SK-N-SH (cell line): ENCODE data around the gene NR5A2. TPM values are rescaled to one million over a fixed set of nuclear protein-coding genes. Genes with fewer than 3 reads are reported as not detected.

Experiments used
- CTCF ChIA-PET: fragments of 300-600, 350-600 bp; formaldehyde crosslinking; extraction: SDS; loops from one replicate; lab custom pipeline; 2021; lab: Yijun Ruan, JAX
- POLR2A ChIA-PET: fragments of 350-600 bp; sonication (Branson Sonifier 250); formaldehyde crosslinking; extraction: SDS; loops from one replicate; lab custom pipeline; 2020; ENCODE audit warnings: antibody characterized with exemption, inconsistent platforms; lab: Yijun Ruan, JAX
- DNase-seq: peaks from one replicate; pipeline ENCODE4 v3.0.0; 2012
- H2AFZ ChIP-seq: fragments of 200-600 bp; sonication (generic); 2 replicates; pipeline ENCODE4 v1.8.1; 2016; ENCODE audit warnings: antibody characterized with exemption, mild to moderate bottlenecking, low read depth
- H3F3A ChIP-seq: fragments of 200-600 bp; sonication (generic); replicated peaks from 2 replicates; pipeline ENCODE3; 2016; ENCODE audit warnings: antibody characterized with exemption, mild to moderate bottlenecking; ENCODE audit not compliant: insufficient read depth
- H3K27ac ChIP-seq, 2 experiments: fragments of 200-500 bp in 1 of 2; fragments of 200-600 bp in 1 of 2; sonication (Bioruptor generic) in 1 of 2; sonication (generic), shearing (Covaris generic) in 1 of 2; 2 replicates each; pipeline versions ENCODE4 v1.5.1 to v1.6.1; 2014 to 2016; ENCODE audit warnings: low read depth in 2 of 2, inconsistent platforms in 1 of 2, low read length in 1 of 2, mild to moderate bottlenecking in 1 of 2, mixed read lengths in 1 of 2
- H3K27me3 ChIP-seq: fragments of 200-600 bp; sonication (generic), shearing (Covaris generic); 2 replicates; pipeline ENCODE4 v1.6.1; 2016; ENCODE audit warnings: mixed run types; ENCODE audit not compliant: insufficient read depth
- H3K36me3 ChIP-seq, 2 experiments: fragments of 200-500 bp in 1 of 2; fragments of 200-600 bp in 1 of 2; sonication (Bioruptor generic) in 1 of 2; sonication (generic) in 1 of 2; replicated peaks in 1 of 2; 2 replicates each; pipeline versions ENCODE3 to v1.5.1; 2014 to 2016; ENCODE audit warnings: low read length in 1 of 2, mild to moderate bottlenecking in 1 of 2; ENCODE audit not compliant: insufficient read depth in 2 of 2, control insufficient read depth in 1 of 2
- H3K4me1 ChIP-seq, 2 experiments: fragments of 200-500 bp in 1 of 2; fragments of 200-600 bp in 1 of 2; sonication (Bioruptor generic) in 1 of 2; sonication (generic), shearing (Covaris generic) in 1 of 2; 2 replicates each; pipeline versions ENCODE4 v1.5.1 to v1.6.1; 2014 to 2016; ENCODE audit warnings: low read depth in 1 of 2, low read length in 1 of 2, mixed run types in 1 of 2; ENCODE audit not compliant: insufficient read depth in 2 of 2, control insufficient read depth in 1 of 2
- H3K4me2 ChIP-seq: fragments of 200-600 bp; sonication (generic), shearing (Covaris generic); 2 replicates; pipeline ENCODE4 v1.6.1; 2017; ENCODE audit warnings: mixed run types
- H3K4me3 ChIP-seq, 2 experiments: fragments of 200-500 bp in 1 of 2; fragments of 200-600 bp in 1 of 2; sonication (Bioruptor generic) in 1 of 2; sonication (generic), shearing (Covaris generic) in 1 of 2; 2 replicates each; pipeline versions ENCODE4 v1.5.1 to v1.8.1; 2014 to 2016; ENCODE audit warnings: low read depth in 2 of 2, inconsistent platforms in 1 of 2, low read length in 1 of 2, mild to moderate bottlenecking in 1 of 2, mixed read lengths in 1 of 2, moderate library complexity in 1 of 2
- H3K79me2 ChIP-seq: fragments of 200-600 bp; sonication (generic); 2 replicates; pipeline ENCODE4 v1.8.1; 2017; ENCODE audit warnings: mild to moderate bottlenecking; ENCODE audit not compliant: insufficient read depth
- H3K9ac ChIP-seq: fragments of 200-600 bp; sonication (generic); 2 replicates; pipeline ENCODE4 v1.6.1; 2017; ENCODE audit warnings: mixed run types
- H3K9me2 ChIP-seq: fragments of 200-600 bp; sonication (generic); 2 replicates; pipeline ENCODE4 v1.6.1; 2017; ENCODE audit warnings: mixed run types
- H3K9me3 ChIP-seq: fragments of 200-600 bp; sonication (generic); 2 replicates; pipeline ENCODE4 v1.6.1; 2017; ENCODE audit warnings: mixed run types, mild to moderate bottlenecking, moderate library complexity
- H4K20me1 ChIP-seq: fragments of 200-600 bp; sonication (generic); 2 replicates; pipeline ENCODE4 v1.6.1; 2017; ENCODE audit warnings: mild to moderate bottlenecking, mixed run types; ENCODE audit not compliant: insufficient read depth
- CHD2 ChIP-seq: fragments of 150-350 bp; IDR thresholded peaks from 2 replicates; pipeline ENCODE4 v1.6.1; 2018; ENCODE audit warnings: low read length; ENCODE audit not compliant: partially characterized antibody
- CTCF ChIP-seq: fragments of 200-600 bp; sonication (generic); IDR thresholded peaks from 2 replicates; pipeline ENCODE4 v1.6.1; 2017; ENCODE audit warnings: antibody characterized with exemption, mild to moderate bottlenecking, moderate library complexity
- FOXJ3 ChIP-seq: sonication (generic); formaldehyde crosslinking; IDR thresholded peaks from 2 replicates; pipeline ENCODE4 v1.5.1; 2020; ENCODE audit warnings: mild to moderate bottlenecking, missing genetic modification reagents
- FOXM1 ChIP-seq: IDR thresholded peaks from 2 replicates; pipeline ENCODE4 v1.4.0; 2012; ENCODE audit warnings: low read depth, mild to moderate bottlenecking
- GABPA ChIP-seq: IDR thresholded peaks from 2 replicates; pipeline ENCODE4 v1.4.0; 2012; ENCODE audit warnings: low read depth, mild to moderate bottlenecking
- JUND ChIP-seq: IDR thresholded peaks from 2 replicates; pipeline ENCODE4 v1.4.0; 2012
- MAX ChIP-seq: IDR thresholded peaks from 2 replicates; pipeline ENCODE4 v1.4.0; 2012; ENCODE audit warnings: low read depth
- MXI1 ChIP-seq: IDR thresholded peaks from 2 replicates; pipeline ENCODE4 v1.6.1; 2012; ENCODE audit warnings: mild to moderate bottlenecking, low read depth, low read length, improper control_type of control experiment
- NFIC ChIP-seq: IDR thresholded peaks from 2 replicates; pipeline ENCODE4 v1.4.0; 2012; ENCODE audit warnings: borderline replicate concordance
- NRF1 ChIP-seq: IDR thresholded peaks from 2 replicates; pipeline ENCODE4 v1.6.1; 2012; ENCODE audit warnings: low read depth, mild to moderate bottlenecking, low read length
- RXRA ChIP-seq: IDR thresholded peaks from 2 replicates; pipeline ENCODE4 v1.4.0; 2012; ENCODE audit warnings: low read depth, mild to moderate bottlenecking, borderline replicate concordance
- TAF1 ChIP-seq: IDR thresholded peaks from 2 replicates; pipeline ENCODE4 v1.6.1; 2012; ENCODE audit warnings: low read depth, mild to moderate bottlenecking, low read length, moderate library complexity, borderline replicate concordance
- TCF12 ChIP-seq: IDR thresholded peaks from 2 replicates; pipeline ENCODE4 v1.4.0; 2012
- USF2 ChIP-seq: fragments of 150-350 bp; IDR thresholded peaks from 2 replicates; pipeline ENCODE4 v1.6.1; 2017; ENCODE audit warnings: antibody characterized with exemption, low read length, low read depth, borderline replicate concordance
- YY1 ChIP-seq: IDR thresholded peaks from 2 replicates; pipeline ENCODE4 v1.4.0; 2012; ENCODE audit warnings: low read depth, mild to moderate bottlenecking
- ZBTB33 ChIP-seq: IDR thresholded peaks from 2 replicates; pipeline ENCODE4 v1.4.0; 2012; ENCODE audit warnings: low read depth, borderline replicate concordance
- WGBS: methylation state at CpG from one replicate; pipeline ENCODE4 v1.1.6; 2017; ENCODE audit warnings: low lambda C conversion rate; 5-methylcytosine and 5-hydroxymethylcytosine counted together
- polyA plus RNA-seq, 3 experiments: library from polyadenylated mRNA; depleted of rRNA; stranded (reverse); fragments of >200 nt; gene quantifications; 2 replicates each; pipeline ENCODE4 v1.2.3, GENCODE V29; 2012
- TF ChIP-seq, protein P1 (sequence below): IDR thresholded peaks from 2 replicates; pipeline ENCODE4; 2012

Gene NR5A2
- polyA plus RNA-seq, 1 of the 3 experiments (the other 2 are of a cell fraction) = not detected

GRCh38 chr1:200099040-200099439, 71.5 kb downstream of the NR5A2 start (continued):
- no peak for TF ChIP-seq CTCF

GRCh38 chr1:200103966-200104583, 76.6 kb downstream of the NR5A2 start:
- Histone ChIP-seq H3K79me2 (no peaks in the 10 kb centered on the region), H3F3A (no peaks in the 10 kb centered on the region), H4K20me1 (no peaks in the 10 kb centered on the region), H3K4me1 (no peaks in the 10 kb centered on the region), H3K9me2 (no peaks in the 10 kb centered on the region), H3K4me3 (no peak overlapping the region), H3K27me3 (no peaks in the 10 kb centered on the region; the same call in 1 of the 2 replicates), H3K9ac (no peak overlapping the region), H3K36me3 (no peaks in the 10 kb centered on the region), H2AFZ (no peak overlapping the region), H3K4me2 (no peak overlapping the region), H3K27ac (no peak overlapping the region), H3K9me3 (no peaks in the 10 kb centered on the region)
- TF ChIP-seq FOXM1 = no peak
- TF ChIP-seq JUND = no peak
- TF ChIP-seq CHD2 = no peak
- TF ChIP-seq YY1 = no peak
- no peak for TF ChIP-seq NFIC
- no peak for TF ChIP-seq ZBTB33
- no peak for TF ChIP-seq TCF12
- TF ChIP-seq FOXJ3 (CRISPR knock-in tag) = no peak
- no peak for TF ChIP-seq USF2
- TF ChIP-seq MXI1 = no peak
- TF ChIP-seq MAX = no peak
- TF ChIP-seq TAF1 = no peak
- TF ChIP-seq NRF1 = no peak
- TF ChIP-seq, protein P1, sequence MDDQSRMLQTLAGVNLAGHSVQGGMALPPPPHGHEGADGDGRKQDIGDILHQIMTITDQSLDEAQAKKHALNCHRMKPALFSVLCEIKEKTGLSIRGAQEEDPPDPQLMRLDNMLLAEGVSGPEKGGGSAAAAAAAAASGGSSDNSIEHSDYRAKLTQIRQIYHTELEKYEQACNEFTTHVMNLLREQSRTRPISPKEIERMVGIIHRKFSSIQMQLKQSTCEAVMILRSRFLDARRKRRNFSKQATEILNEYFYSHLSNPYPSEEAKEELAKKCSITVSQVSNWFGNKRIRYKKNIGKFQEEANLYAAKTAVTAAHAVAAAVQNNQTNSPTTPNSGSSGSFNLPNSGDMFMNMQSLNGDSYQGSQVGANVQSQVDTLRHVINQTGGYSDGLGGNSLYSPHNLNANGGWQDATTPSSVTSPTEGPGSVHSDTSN = no peak
- TF ChIP-seq GABPA = no peak
- TF ChIP-seq RXRA = no peak
- POLR2A ChIA-PET = no interaction called here
- CTCF ChIA-PET = no interaction called here
- DNase-seq = no peak
- 19% methylated on average over 1 of the region's 1 CpG for WGBS
